SH-SY5Y (cell line): ENCODE data around the gene PIK3R3.

Experiments
- GATA2 ChIP-seq: IDR thresholded peaks from 2 replicates; pipeline ENCODE4 v1.6.1; 2011; ENCODE audit warnings: mild to moderate bottlenecking, low read depth, low read length
- GATA3 ChIP-seq: IDR thresholded peaks from 2 replicates; pipeline ENCODE4 v1.6.1; 2011; ENCODE audit warnings: low read depth, mild to moderate bottlenecking, low read length, moderate library complexity

Gene PIK3R3

DNA sequence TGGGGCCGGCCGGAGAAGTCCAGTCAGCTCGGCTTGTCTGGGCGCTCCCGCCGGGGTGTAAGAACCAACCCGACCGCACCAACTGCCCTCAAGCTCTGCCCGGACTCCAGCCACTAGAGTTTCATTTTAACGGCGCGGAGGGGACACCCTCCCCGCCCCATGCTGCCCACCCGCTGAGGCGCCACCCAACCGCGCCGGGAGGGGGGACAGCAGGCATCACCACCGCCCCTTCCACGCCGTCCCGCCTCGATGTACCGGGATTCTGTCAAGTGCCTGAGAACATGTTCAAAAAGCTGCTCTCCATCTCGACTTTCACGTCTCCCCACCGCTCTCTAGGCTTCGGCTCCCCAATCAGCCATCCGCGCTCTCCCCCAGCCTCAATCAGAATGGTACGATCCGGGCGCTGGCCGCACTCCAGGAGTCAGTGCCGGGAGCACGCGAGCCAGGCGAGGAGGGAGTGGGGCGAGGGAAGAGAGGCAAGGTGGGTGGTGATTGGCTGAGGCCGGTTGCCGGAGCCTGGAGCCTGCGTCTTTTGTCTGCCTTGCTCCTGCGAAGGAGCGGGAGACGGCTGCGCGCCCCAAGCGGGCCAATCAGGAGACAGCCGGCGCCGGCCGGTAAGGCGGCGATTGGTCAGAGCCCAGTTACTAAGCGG, at the start of gene PIK3R3:
TSS of gene PIK3R3 (minus strand) at position 101 of the 652 bp plus-strand sequence. CDS start 677 bp downstream, outside the sequence.
- TF ChIP-seq GATA2 (no peak), GATA3 (no peak)

DNA sequence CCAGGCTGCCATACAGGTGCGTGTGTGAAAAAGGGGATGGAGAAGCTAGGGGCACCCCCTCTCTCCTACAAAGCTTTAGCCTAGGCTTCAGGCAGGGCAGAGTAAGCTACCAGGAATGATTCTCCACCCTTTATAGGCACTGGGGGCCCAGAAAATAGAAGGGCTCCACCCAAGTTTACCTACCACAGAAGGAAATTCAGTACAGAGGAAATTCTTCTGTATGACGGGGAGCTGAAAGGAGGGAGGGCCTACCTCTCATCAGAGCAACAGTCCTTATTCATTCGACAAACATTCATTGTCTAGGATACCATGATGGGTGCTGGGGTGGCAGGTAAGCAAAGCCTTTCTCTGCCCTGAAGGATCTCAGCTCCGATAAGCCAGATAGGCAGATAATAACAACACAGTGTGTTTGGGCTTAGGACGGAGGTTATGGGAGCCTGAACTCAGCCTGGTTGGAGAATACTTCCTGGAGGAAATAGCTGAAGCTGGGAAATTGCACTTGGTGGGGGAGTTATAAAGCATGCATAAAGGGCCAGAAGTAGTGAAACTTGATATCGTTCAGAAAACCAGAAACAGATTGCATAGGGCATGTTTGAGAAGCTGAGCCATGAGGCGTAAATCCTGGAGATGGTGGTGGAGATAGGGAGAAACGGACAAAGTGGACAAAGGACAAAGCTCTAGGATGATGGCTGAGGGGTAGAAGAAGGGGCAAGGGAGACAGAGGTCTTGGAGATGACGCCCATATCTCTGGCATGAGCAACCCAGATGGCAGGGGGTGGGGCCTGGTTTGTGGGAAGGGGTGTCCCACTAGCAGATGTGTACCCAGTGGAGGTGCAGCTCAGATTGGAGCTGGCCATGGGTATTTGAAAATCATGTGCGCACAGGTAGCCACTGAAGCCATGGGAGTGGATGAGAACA, 49.2 kb upstream of the PIK3R3 start:
- TF ChIP-seq GATA2 (peak; percentile 56; the same call in 1 of the 2 replicates), GATA3 (no peak)

DNA sequence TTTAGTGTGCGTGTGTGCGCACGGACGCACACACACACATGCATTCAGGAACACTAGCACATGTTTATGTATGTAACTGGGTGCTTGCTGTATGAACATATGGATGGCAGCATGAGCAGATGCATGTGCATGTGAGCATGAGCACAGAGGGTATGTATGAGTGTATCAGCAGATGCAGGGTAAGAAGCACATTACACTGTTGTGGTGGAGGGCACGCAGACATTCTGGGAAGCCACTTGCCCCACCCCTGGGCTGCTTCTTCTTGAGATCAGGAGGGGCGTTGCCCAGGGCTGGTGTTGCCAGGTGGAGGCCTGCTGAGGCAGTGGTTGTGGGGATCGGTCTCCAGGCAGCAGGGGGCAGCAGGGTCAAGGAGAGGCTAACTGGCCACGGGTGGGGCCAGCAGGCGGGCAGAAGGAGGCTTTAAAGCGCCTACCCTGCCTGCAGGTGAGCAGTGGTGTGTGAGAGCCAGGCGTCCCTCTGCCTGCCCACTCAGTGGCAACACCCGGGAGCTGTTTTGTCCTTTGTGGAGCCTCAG, 47.7 kb upstream of the PIK3R3 start:
- no peak for TF ChIP-seq GATA2
- no peak for TF ChIP-seq GATA3

DNA sequence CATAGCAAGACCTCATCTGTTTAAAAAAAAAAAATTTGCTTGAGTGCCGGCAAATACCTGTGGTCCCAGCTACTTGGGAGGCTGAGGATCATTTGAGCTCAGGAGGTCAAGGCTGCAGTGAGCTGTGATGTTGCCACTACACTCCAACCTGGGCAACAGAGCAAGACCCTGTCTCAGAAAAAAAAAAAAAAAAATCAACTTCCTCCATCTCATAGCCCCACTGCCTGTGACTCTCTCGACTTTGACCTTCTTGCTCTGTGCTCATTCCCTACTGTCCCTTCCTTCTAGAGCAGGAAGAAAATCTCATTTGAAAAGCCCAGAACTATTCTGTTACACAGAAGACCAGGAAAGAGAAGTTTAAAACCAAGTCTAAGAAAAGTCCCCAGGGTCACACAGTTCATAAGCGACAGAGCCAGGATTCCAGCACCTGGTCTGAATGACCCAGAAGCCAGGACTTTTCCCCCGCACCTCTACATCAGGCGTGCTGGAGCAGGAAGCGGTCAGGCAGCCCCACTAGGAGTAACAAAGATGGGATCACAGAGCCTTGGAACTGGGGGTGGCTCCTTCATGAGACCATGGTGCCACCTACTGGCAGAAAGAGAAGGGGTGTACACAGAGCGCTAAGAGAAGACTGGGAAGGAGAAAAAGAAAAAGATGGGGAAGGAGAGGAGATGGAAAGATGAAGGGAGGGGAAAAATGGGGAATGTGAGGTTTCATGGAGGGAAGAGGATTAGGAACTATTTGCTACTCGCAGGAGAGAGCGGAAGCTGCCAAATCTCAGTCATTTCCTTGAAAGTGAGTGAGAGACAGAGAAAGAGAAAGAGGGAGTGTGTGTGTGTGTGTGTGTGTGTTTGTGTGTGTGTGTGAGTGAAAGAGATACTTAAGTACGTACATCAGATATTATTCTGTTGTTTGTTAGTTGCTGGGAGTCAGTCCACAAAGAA, 47.0 kb upstream of the PIK3R3 start:
- TF ChIP-seq GATA3 (no peak), GATA2 (peak; percentile 25; the same call in 1 of the 2 replicates)

DNA sequence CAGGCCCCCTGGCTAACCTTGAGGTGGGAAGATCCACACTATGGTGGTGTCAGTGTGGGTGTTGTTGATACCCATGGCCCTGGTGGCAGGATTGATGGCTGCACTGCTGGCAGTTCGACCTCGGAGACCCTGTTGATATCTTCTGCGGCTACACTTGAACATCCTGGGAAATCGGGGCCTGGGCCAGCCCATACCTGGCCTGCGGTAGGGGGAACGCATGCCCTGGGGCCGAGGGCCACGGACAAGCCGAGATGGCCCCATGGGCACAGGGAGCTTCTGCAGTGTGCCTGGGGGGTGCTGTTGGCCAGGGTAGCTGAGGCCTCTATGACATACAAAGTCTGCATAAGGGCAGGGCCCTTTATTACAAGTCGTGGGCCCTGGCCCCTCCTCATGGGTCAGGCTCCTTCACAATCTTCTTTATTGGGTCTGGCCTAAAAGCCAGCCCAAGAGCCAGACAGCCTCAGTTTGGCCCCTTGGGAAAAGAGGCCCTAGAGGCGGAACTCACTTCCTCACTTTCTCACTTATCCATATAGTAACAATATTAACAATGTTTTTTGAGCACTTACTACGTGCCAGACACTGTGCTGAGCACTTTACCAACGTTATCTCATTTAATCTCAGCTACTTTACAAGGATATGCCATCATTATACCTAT, 43.9 kb upstream of the PIK3R3 start, which contains the start of gene P3R3URF:
TSS of gene P3R3URF (minus strand) at position 278 of the 655 bp plus-strand sequence. CDS start at position 261, 17 bp downstream.
- no peak for TF ChIP-seq GATA2
- no peak for TF ChIP-seq GATA3

DNA sequence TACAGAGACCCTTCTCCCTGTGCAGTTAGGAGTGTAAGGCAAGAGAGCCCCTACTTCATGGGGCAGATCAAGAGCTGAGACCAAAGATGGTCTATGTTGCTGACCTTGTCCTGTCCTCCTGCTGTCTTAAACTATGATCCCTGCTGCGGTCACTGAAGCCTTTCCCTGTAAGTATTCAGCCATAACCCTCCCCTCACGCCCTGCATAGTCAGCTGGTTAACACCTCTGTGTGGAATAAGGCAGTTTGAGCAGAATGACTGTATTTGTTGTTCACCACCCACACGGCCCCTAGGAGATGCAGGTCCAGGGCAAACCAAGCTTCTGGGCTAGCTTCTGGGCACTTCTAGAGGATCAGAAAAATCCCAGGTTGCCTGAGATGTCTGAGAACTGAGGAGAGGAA, 42.8 kb upstream of the PIK3R3 start:
- TF ChIP-seq GATA2 (no peak), GATA3 (no peak)

DNA sequence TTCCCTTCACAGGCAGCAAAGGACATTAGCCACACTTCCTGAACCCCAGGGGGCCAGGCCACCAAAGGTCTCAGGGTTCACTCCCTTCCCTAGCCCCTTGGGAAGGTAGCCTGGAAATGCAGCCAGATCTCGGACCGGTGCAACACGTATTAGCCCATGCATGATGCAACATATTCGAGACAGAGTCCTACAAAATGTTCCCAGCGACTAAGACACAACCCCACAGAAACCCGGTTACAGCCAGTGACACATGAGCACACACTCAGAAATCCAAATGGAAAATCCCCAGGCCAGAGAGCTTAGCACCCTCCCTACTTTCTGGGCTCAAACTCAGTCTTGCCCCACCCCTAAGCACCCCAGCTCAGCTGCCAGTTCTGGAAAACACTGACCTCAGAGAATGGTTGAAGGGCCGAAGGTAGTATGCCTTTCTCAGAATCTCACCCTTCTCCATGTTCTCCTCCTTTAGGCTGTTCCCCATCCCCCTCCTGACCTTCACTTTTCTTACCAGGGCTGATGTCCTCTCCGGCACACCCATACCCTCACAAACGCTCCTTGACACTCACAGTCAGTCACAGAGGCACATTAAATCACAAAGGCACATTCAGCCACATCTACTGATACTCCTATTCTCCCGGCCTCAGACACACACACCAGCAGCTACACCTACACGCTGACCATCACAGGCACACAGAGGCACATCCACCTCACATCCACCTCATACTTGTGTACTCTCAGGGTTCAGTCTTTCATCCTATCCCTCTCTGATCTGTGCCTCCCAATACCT, 42.2 kb upstream of the PIK3R3 start, which contains the start of gene TSPAN1:
TSS of gene TSPAN1 (plus strand) at position 640 of the 784 bp plus-strand sequence. CDS start 6,021 bp downstream, outside the sequence.
- TF ChIP-seq GATA3 (no peak), GATA2 (no peak)

DNA sequence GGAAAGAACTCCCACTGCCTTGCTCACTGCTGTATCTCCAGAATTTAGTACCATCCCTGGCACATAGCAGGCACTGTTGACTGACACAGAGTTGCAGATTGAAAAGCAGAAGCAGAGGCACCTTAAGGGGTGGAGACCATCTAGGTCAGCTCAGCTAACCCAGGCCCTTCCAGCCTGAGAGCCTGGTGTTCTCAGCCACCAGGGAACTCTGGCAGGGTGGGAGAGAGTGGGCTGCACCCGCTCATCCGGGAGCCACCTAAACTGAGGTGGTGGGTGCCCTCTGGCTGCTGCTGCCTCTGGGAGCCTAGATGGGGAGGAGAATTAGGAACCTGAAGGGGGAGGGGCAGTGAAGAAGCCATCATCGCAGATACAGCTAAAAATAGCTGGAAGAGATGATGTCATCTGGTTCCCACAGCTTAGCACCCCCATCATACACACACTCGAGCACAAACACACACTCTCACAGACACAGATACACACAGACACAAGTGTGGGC, 41.0 kb upstream of the PIK3R3 start:
- TF ChIP-seq GATA3 (no peak), GATA2 (no peak)

DNA sequence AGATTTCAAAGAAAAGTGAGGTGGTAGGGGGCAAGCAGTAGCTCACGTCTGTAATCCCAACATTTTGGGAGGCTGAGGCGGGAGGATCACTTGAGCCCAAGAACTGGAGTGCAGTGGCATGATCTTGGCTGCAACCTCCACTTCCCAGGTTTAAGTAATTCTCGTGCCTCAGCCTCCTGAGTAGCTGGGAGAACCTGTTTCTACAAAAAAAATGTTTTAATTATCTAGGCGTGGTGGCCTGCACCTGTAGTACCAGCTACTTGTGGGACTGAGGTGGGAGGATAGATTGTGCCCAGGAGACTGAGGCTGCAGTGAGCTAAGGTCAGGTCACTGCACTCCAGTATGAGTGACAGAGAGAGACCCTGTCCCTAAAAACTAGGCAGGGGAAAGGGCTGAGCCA, 39.9 kb upstream of the PIK3R3 start:
- TF ChIP-seq GATA3 (no peak), GATA2 (no peak)

DNA sequence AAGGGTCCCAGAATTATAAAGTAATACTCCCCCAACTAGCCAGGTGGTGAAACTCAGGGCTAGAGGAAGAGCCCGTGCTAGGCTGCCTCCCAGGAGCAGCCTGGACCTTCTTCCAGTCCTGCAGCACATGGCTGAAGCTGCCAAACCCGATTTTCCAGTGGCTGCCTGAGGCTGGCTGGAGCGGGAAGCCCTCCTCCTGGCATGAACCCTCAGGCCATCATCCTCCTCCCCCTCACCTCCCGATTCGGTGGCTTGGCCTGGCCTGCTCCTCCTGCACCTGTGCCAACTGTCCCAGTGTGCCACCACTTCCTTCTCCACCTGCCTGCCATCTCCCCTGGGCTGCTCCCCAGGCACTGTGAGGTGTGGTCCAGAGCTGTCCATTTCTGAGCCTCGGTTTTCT, 39.4 kb upstream of the PIK3R3 start:
- no peak for TF ChIP-seq GATA3
- no peak for TF ChIP-seq GATA2

DNA sequence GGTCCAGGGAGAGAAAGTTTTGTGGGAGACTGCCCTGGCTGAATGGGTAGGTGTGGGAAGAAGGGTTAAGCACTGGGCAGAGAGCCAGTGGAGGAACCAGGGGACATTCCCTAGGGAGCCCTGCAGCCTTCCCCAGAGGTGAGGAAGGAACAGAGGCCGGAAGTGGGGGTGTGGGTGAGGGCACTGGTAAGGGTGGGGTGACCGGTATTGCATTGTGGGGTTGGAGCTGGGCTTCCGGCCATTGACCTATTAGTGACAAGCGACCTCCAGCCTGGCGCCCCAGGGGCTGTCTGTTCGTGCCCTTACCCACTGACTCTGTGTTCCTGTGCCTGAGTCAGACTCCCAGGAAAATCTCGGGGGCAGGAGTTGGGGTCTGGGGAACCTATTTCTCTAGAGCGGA, 38.9 kb upstream of the PIK3R3 start:
- TF ChIP-seq GATA3 (no peak), GATA2 (no peak)
